ENCODE results near the gene SAA2.

SAA2 gene

DNA sequence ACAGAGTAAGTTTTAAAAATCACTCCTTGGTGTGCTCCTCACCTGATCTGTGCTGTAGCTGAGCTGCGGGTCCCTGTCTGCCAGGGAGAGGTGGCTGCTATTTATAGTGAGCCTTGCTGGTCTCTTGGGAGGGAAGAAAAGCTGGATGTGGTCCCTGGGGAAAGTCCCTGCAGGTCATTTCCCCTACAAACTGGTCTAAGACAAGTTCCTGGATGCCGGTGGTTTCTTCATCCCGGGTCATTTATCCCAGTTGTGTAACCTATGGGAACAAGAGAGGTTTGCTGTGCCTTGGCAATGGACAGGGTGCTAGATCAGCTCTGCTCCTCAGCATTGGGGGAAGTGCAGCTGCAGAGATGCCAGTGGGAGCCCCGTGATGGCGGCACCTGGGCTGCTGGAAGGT, at the start of gene SAA2:
SAA2 (minus strand) TSS at position 108 of the 400 bp plus-strand sequence. CDS start 657 bp downstream, outside the sequence.
- H3K9ac ChIP-seq (ENCODE audit: low read length in 5 of 5): peak within 1 kb of the TSS in 1 of 5 donors; percentile 12
- no peak within 1 kb of the TSS for H3K27ac ChIP-seq (ENCODE audit: low read depth, low read length)
- H3K9me3 ChIP-seq (ENCODE audit: control insufficient read depth in 5 of 5, low read length in 5 of 5): peaks cover 0 to 3% (median 0%) of the 10 kb centered on the region in 5 donors
- no peak within 1 kb of the TSS for H3K4me3 ChIP-seq (ENCODE audit: low read depth in 1 of 5, low read length in 5 of 5)
- H3K36me3 ChIP-seq (ENCODE audit: control insufficient read depth in 5 of 5, insufficient read depth in 5 of 5, low read length in 5 of 5): no peaks in the 10 kb centered on the region
- no peaks in the 10 kb centered on the region for H3K27me3 ChIP-seq (ENCODE audit: control insufficient read depth in 5 of 5, insufficient read depth in 4 of 5, low read length in 5 of 5)
- H3K4me1 ChIP-seq (ENCODE audit: control insufficient read depth in 5 of 5, insufficient read depth in 5 of 5, low read length in 5 of 5): peaks cover 0 to 17% (median 14%) of the 10 kb centered on the region in 5 donors

DNA sequence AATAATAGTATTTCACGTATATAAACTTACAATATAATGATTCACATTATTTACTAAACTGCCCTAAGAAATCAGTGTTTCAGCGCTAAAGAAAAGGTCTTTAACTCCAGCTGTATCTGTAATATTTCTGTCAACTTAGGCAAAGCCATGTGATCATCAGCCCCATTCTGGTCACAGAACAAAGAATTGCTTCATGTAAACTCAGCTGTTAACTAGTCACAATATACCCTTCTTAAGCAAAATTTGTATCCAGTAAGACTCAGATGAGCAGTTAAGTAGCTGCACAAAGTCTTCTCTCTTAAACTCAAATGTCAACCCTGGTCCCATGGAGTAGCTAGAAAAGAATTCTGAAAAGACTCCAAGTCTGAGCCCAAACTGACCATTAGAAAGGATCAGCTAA, 46.8 kb upstream of the SAA2 start:
- peaks cover 56 to 89% (median 73%) of the 10 kb centered on the region in 5 donors for H3K36me3 ChIP-seq (ENCODE audit: control insufficient read depth in 5 of 5, insufficient read depth in 5 of 5, low read length in 5 of 5)
- H3K9me3 ChIP-seq (ENCODE audit: control insufficient read depth in 5 of 5, low read length in 5 of 5): no peaks in the 10 kb centered on the region
- H3K27ac ChIP-seq (ENCODE audit: low read depth, low read length): no peak overlapping the region
- H3K9ac ChIP-seq (ENCODE audit: low read length in 5 of 5): no peak overlapping the region
- H3K27me3 ChIP-seq (ENCODE audit: control insufficient read depth in 5 of 5, insufficient read depth in 4 of 5, low read length in 5 of 5): no peaks in the 10 kb centered on the region
- H3K4me1 ChIP-seq (ENCODE audit: control insufficient read depth in 5 of 5, insufficient read depth in 5 of 5, low read length in 5 of 5): no peaks in the 10 kb centered on the region
- no peak overlapping the region for H3K4me3 ChIP-seq (ENCODE audit: low read depth in 1 of 5, low read length in 5 of 5)

DNA sequence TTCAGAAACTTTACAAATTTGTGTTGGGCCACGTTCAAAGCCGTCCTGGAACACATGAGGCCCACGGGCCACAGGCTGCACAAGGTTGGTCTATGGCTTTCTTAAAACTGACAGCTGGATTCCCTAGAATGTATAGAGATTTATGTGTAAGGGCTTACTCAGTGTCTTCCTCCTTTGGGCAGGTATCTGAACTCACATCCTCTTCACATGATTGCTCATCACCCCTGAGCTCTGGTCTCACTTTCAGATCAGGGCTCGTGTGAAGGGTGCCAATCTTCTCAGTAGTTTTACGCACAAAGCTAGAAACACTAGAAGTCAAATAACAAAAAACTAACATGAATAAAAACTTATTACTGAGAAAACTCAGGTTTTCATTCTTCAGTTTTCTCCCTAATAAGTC, 46.4 kb upstream of the SAA2 start:
- Histone ChIP-seq H3K9ac (ENCODE audit: low read length in 5 of 5) (no peak overlapping the region), H3K4me1 (ENCODE audit: control insufficient read depth in 5 of 5, insufficient read depth in 5 of 5, low read length in 5 of 5) (no peaks in the 10 kb centered on the region), H3K27ac (ENCODE audit: low read depth, low read length) (no peak overlapping the region), H3K36me3 (ENCODE audit: control insufficient read depth in 5 of 5, insufficient read depth in 5 of 5, low read length in 5 of 5) (peaks cover 58 to 87% (median 73%) of the 10 kb centered on the region in 5 donors), H3K9me3 (ENCODE audit: control insufficient read depth in 5 of 5, low read length in 5 of 5) (no peaks in the 10 kb centered on the region), H3K27me3 (ENCODE audit: control insufficient read depth in 5 of 5, insufficient read depth in 4 of 5, low read length in 5 of 5) (no peaks in the 10 kb centered on the region), H3K4me3 (ENCODE audit: low read depth in 1 of 5, low read length in 5 of 5) (no peak overlapping the region)

DNA sequence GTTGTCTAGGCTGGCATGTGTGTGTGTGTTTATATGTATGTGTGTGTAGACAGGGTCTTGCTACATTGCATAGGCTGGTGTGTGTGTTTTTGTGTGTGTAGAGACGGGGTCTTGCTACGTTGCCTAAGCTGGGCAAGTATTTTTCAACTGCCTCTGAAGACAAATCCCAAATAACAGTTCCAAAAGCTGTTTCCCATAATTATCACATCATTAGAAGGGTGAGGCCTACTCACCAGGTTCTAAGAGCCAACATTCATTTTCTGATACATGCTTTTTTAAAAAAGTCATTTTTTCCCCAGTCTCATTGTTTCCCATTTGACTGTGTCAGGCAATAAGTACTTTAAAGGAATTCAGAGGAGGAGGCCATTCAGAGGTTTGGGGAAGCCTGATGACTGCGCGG, 40.4 kb upstream of the SAA2 start:
- peaks cover 47 to 88% (median 66%) of the 10 kb centered on the region in 5 donors for H3K36me3 ChIP-seq (ENCODE audit: control insufficient read depth in 5 of 5, insufficient read depth in 5 of 5, low read length in 5 of 5)

GRCh38 chr11:18285841-18286240, 37.4 kb upstream of the SAA2 start:
- Histone ChIP-seq H3K4me1 (ENCODE audit: control insufficient read depth in 5 of 5, insufficient read depth in 5 of 5, low read length in 5 of 5) (no peaks in the 10 kb centered on the region), H3K36me3 (ENCODE audit: control insufficient read depth in 5 of 5, insufficient read depth in 5 of 5, low read length in 5 of 5) (peaks cover 47 to 79% (median 62%) of the 10 kb centered on the region in 5 donors), H3K27me3 (ENCODE audit: control insufficient read depth in 5 of 5, insufficient read depth in 4 of 5, low read length in 5 of 5) (no peaks in the 10 kb centered on the region), H3K27ac (ENCODE audit: low read depth, low read length) (no peak overlapping the region), H3K9ac (ENCODE audit: low read length in 5 of 5) (no peak overlapping the region), H3K9me3 (ENCODE audit: control insufficient read depth in 5 of 5, low read length in 5 of 5) (no peaks in the 10 kb centered on the region), H3K4me3 (ENCODE audit: low read depth in 1 of 5, low read length in 5 of 5) (no peak overlapping the region)

More for the DNA sequence above, 40.4 kb upstream of the SAA2 start:
- H3K4me3 ChIP-seq (ENCODE audit: low read depth in 1 of 5, low read length in 5 of 5): no peak overlapping the region
- no peak overlapping the region for H3K9ac ChIP-seq (ENCODE audit: low read length in 5 of 5)
- H3K4me1 ChIP-seq (ENCODE audit: control insufficient read depth in 5 of 5, insufficient read depth in 5 of 5, low read length in 5 of 5): no peaks in the 10 kb centered on the region
- no peaks in the 10 kb centered on the region for H3K9me3 ChIP-seq (ENCODE audit: control insufficient read depth in 5 of 5, low read length in 5 of 5)
- H3K27ac ChIP-seq (ENCODE audit: low read depth, low read length): no peak overlapping the region
- no peaks in the 10 kb centered on the region for H3K27me3 ChIP-seq (ENCODE audit: control insufficient read depth in 5 of 5, insufficient read depth in 4 of 5, low read length in 5 of 5)

GRCh38 chr11:18282626-18283025, 34.2 kb upstream of the SAA2 start:
- H3K9me3 ChIP-seq (ENCODE audit: control insufficient read depth in 5 of 5, low read length in 5 of 5): no peaks in the 10 kb centered on the region

GRCh38 chr11:18280438-18281045, 32.1 kb upstream of the SAA2 start:
- peaks cover 29 to 47% (median 32%) of the 10 kb centered on the region in 5 donors for H3K36me3 ChIP-seq (ENCODE audit: control insufficient read depth in 5 of 5, insufficient read depth in 5 of 5, low read length in 5 of 5)
- H3K4me1 ChIP-seq (ENCODE audit: control insufficient read depth in 5 of 5, insufficient read depth in 5 of 5, low read length in 5 of 5): peaks cover 0 to 4% (median 0%) of the 10 kb centered on the region in 5 donors
- H3K4me3 ChIP-seq (ENCODE audit: low read depth in 1 of 5, low read length in 5 of 5): no peak overlapping the region

More at GRCh38 chr11:18282626-18283025, 34.2 kb upstream of the SAA2 start:
- Histone ChIP-seq H3K27me3 (ENCODE audit: control insufficient read depth in 5 of 5, insufficient read depth in 4 of 5, low read length in 5 of 5) (no peaks in the 10 kb centered on the region), H3K4me3 (ENCODE audit: low read depth in 1 of 5, low read length in 5 of 5) (no peak overlapping the region), H3K4me1 (ENCODE audit: control insufficient read depth in 5 of 5, insufficient read depth in 5 of 5, low read length in 5 of 5) (peaks cover 0 to 2% (median 0%) of the 10 kb centered on the region in 5 donors), H3K9ac (ENCODE audit: low read length in 5 of 5) (no peak overlapping the region), H3K36me3 (ENCODE audit: control insufficient read depth in 5 of 5, insufficient read depth in 5 of 5, low read length in 5 of 5) (peaks cover 42 to 67% (median 49%) of the 10 kb centered on the region in 5 donors), H3K27ac (ENCODE audit: low read depth, low read length) (no peak overlapping the region)

DNA sequence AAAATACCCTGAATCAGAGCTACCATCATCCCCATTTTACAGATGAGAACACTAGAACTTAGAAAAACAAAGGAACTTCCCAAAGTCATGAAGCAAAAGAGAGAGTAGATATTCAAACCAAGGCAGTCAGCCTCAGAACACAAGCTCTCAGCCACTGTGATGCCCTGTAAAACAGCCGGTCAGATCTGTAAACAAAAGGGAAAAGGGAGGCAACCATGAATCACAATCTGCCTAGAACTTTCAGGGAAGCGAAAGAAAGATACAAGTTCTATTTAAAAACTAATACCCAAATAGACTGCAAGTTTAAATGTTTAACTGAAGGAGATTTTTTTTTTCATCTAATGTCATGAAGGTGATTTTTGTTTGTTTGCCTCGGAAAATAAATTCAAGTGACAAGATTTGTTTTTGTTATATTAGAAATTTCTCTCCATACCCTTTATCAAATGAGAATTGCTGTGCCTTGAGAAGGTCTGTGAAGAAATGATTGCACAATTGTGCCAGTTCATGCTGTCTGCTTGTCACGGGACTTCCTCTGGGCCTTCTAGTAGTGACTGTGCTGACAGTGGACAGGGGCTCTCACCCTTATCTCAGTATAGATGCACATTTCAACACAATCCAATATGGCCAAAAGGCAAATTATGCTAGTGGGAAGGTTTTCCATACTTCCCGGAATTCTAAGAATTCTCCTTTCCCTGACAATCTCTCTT, 29.2 kb upstream of the SAA2 start:
- Histone ChIP-seq H3K27me3 (ENCODE audit: control insufficient read depth in 5 of 5, insufficient read depth in 4 of 5, low read length in 5 of 5) (no peaks in the 10 kb centered on the region), H3K4me3 (ENCODE audit: low read depth in 1 of 5, low read length in 5 of 5) (no peak overlapping the region), H3K27ac (ENCODE audit: low read depth, low read length) (no peak overlapping the region), H3K36me3 (ENCODE audit: control insufficient read depth in 5 of 5, insufficient read depth in 5 of 5, low read length in 5 of 5) (peaks cover 13 to 31% (median 16%) of the 10 kb centered on the region in 5 donors), H3K4me1 (ENCODE audit: control insufficient read depth in 5 of 5, insufficient read depth in 5 of 5, low read length in 5 of 5) (peaks cover 0 to 4% (median 0%) of the 10 kb centered on the region in 5 donors), H3K9ac (ENCODE audit: low read length in 5 of 5) (no peak overlapping the region), H3K9me3 (ENCODE audit: control insufficient read depth in 5 of 5, low read length in 5 of 5) (no peaks in the 10 kb centered on the region)

More at GRCh38 chr11:18280438-18281045, 32.1 kb upstream of the SAA2 start:
- Histone ChIP-seq H3K9me3 (ENCODE audit: control insufficient read depth in 5 of 5, low read length in 5 of 5) (no peaks in the 10 kb centered on the region), H3K9ac (ENCODE audit: low read length in 5 of 5) (no peak overlapping the region), H3K27ac (ENCODE audit: low read depth, low read length) (no peak overlapping the region), H3K27me3 (ENCODE audit: control insufficient read depth in 5 of 5, insufficient read depth in 4 of 5, low read length in 5 of 5) (no peaks in the 10 kb centered on the region)

DNA sequence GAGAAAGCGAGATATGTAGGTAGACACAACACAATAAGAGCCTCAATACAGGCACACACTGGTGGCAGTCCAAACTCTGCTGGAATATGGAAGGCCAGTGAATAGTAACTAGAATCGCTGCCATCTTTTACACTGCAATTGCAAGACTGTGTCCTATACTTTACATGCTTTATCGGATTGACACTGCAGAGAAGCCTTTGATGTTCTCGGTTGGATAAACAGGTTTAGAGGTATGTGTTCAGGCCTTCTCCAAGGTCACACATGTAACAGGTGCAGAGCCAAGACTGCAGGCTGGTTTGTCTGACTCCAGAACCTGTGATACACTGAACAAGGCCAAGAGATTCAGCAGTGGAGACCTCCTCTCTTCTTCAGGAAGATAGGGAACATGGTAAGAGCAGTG, 22.7 kb upstream of the SAA2 start:
- H3K9ac ChIP-seq (ENCODE audit: low read length in 5 of 5): no peak overlapping the region
- no peaks in the 10 kb centered on the region for H3K9me3 ChIP-seq (ENCODE audit: control insufficient read depth in 5 of 5, low read length in 5 of 5)
- no peaks in the 10 kb centered on the region for H3K27me3 ChIP-seq (ENCODE audit: control insufficient read depth in 5 of 5, insufficient read depth in 4 of 5, low read length in 5 of 5)
- no peak overlapping the region for H3K27ac ChIP-seq (ENCODE audit: low read depth, low read length)
- no peak overlapping the region for H3K4me3 ChIP-seq (ENCODE audit: low read depth in 1 of 5, low read length in 5 of 5)
- peaks cover 0 to 3% (median 0%) of the 10 kb centered on the region in 5 donors for H3K36me3 ChIP-seq (ENCODE audit: control insufficient read depth in 5 of 5, insufficient read depth in 5 of 5, low read length in 5 of 5)
- peaks cover 0 to 3% (median 0%) of the 10 kb centered on the region in 5 donors for H3K4me1 ChIP-seq (ENCODE audit: control insufficient read depth in 5 of 5, insufficient read depth in 5 of 5, low read length in 5 of 5)

GRCh38 chr11:18270102-18270501, 21.6 kb upstream of the SAA2 start:
- H3K27ac ChIP-seq (ENCODE audit: low read depth, low read length): no peak overlapping the region
- H3K36me3 ChIP-seq (ENCODE audit: control insufficient read depth in 5 of 5, insufficient read depth in 5 of 5, low read length in 5 of 5): peaks cover 0 to 2% (median 0%) of the 10 kb centered on the region in 5 donors
- no peak overlapping the region for H3K9ac ChIP-seq (ENCODE audit: low read length in 5 of 5)
- H3K27me3 ChIP-seq (ENCODE audit: control insufficient read depth in 5 of 5, insufficient read depth in 4 of 5, low read length in 5 of 5): no peaks in the 10 kb centered on the region
- peaks cover 0 to 9% (median 2%) of the 10 kb centered on the region in 5 donors for H3K4me1 ChIP-seq (ENCODE audit: control insufficient read depth in 5 of 5, insufficient read depth in 5 of 5, low read length in 5 of 5)
- no peak overlapping the region for H3K4me3 ChIP-seq (ENCODE audit: low read depth in 1 of 5, low read length in 5 of 5)
- no peaks in the 10 kb centered on the region for H3K9me3 ChIP-seq (ENCODE audit: control insufficient read depth in 5 of 5, low read length in 5 of 5)

Measured in subcutaneous abdominal adipose tissue (tissue), 5 donors.